HG02870 (cell line): ENCODE results near the gene RCAN2.
A peak's percentile ranks its signal among the peaks of the same experiment; 100 is the strongest.

Source experiments
- ATAC-seq: cut with Tn5 transposase; IDR thresholded peaks from one replicate; pipeline ENCODE4 v1.9.1; 2021; ENCODE audit warnings: mild to moderate bottlenecking, moderate library complexity; ENCODE audit not compliant: unreplicated experiment

The RCAN2 gene

DNA sequence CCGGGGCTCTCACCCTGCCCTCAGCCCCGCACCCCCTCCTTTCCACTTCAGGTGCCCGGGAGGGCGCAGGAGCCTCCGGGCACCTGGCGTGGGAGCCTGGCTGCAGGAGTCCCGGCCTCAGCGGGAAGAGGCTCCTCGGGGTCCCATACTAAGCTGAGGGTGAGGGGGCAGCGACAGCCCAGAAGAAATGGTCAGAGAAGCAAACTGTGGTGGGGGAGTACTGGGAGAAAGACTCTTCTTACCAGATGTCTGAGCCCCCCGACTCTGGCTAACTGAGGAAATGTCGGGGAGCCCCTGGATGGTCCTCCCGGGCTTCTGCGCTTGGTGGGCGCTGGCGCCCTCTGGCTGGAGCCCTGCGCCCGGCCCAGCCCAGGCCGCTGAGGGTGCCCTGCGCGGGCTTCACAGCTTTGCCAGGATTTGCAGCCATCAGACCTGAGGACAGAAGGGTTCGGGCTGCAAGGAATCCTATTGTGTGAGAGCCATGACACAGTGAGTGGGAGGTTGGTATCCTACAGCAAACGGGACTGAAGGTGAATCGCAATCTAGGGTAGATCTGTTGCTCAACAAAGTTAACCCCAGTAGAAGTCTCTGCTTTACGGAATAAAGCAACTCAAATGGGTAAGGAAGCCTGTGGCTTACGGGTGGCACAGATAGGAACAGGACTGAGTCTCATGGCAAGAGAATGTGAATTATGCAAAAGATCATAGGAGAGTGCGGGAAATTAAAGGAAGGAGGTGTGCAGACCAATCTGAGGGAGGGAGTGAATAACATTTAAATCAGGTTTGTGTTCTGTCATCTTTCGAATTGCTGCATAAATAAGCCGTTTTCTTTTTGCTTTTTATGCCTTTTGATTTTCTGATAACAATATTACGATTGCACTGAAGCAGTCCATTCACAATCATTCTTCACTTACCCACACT lies 639 bp upstream of the RCAN2 start:
- peak; percentile 55 for ATAC-seq

DNA sequence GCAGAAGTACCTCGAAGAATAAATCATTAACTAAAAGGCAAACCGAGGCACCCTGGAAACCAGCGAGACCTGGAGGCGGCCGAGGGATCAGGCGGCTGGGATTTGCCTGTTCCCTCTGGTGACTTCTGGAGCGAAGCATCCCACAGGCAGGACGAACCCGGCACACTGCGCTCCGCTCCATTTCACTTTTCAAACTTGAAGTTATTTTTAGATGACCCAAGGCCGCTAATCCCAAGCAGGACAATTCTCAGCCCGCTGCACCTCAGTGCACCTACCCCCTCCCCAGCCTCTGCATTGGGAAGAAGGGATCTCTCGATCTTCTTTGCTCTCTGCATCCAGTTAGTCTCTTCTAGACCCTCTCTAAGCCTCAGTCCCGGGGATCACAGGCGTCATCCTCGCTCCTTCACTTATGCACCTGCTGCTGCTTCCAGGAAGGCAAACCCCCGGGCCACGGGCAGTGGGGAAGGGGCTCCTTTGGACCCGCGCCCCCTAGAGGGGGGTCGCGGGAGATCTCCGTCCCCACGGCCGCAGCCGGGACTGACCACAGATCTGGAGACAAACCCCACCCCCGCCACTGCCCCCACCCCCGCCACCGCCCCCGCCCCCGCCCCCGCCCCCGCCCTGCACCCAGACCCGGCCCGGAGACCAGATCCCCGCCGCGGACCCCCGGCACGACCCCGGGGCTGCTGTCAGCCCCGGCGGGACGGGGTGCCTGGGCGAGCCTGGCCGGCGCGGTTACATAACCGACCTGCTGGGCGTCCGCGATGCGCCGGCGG lies 636 bp downstream of the RCAN2 start:
- ATAC-seq = no peak

DNA sequence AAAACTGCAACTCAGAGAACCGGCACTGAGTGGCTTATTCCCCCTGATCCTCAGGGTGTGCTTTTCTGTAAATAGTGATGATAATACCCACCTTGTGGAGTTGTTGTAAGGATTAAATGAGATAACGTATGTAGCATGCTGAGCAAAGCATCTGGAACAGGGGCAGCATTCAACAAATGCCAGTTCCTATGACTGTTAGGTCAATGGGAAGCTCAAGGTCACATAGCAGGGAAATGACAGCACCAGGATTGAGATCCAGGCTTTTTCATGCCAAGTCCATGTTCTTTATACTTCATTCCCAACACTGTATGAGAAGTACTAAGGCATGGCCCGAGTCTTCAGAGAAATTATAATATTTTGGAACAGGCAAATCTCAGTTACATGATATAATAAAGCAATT lies 5.1 kb downstream of the RCAN2 start:
- no peak for ATAC-seq

DNA sequence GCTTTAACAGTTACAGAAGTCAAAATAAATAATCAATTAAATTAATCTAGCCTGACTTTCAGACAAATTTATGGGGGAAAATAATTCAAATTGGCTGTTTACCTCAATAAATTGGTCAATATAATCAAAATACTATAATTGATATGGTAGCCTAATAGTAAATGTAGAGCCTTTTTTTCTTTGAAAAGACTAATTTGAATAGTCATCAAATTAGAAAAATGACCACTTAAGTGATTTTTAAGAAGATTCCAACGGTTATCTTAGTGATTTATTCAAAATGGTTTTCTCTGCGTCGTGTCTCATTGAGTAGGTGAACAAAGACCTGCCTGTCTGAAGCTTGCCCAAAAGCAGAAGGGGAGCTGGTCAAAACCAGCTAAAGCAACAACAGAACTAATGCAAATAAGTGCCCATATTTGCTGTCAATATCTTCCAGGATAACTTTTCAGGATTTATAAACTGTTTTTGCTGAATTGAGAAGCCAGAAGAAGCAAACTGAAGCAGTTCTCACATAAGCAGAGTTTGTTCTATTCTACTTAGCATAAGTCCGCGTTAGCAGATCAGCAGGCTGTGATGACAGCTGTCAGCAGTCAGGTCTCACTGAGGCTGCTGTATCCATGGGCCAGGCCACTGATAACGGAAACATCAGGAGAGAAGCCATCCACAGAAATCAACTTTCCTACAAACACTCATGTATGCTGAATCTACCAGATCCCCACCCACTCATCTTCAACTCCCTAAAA lies 7.0 kb downstream of the RCAN2 start:
- no peak for ATAC-seq

DNA sequence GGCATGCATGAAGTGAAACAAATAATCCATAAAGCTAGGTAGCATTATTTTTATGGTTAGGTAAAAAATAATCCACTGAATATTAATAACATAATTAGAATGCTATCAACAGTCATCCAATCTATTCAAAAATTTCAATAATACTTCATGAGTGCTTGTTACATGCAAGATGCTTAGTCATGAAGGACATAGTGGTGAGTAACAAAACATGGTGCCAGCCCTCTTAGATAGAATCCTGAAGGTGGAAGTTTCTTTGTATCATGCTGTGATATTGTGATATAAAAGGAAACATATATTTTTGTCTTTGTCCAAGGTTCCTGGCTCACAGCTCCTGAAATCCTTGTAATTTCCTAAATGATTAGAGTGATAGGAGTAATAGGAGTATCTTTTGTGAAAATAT lies 14.9 kb downstream of the RCAN2 start:
- ATAC-seq = no peak

DNA sequence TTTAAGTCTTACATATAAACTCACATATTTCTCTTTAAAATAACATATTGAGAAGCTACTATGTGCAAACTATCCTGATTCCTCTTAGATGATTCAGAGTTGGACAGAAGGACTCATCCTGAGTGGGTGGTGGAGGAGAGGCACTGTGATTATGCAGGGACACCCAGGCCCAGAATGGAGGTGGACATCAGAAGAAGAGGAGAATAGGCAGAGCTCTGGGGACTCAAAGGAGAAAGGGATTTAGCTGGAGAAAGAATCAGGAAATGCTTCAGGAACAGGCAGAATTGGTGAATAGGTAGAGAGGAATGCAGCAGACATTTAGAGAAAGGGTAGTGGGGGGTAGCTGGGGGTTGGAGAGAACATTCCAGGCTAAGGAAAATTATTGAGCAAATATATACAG lies 17.4 kb downstream of the RCAN2 start:
- no peak for ATAC-seq

DNA sequence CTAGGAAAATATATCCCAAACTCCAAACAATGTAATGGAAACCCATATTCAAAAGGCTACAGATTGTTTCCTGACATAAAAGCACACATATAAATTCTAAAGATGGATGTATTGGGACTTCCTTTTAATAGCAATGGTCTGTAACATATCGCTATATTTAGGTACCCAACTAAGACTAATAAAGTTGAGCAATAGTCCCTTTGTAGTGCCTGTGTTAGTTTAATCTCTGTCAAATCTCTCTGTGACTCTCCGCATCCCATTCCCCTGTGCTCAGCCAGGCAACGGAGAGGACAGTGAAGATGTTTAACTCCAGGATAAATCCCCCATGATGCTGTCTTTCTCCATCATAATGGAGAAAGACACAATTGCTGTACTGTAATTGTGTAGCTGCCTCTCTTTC lies 19.0 kb downstream of the RCAN2 start:
- ATAC-seq = no peak

DNA sequence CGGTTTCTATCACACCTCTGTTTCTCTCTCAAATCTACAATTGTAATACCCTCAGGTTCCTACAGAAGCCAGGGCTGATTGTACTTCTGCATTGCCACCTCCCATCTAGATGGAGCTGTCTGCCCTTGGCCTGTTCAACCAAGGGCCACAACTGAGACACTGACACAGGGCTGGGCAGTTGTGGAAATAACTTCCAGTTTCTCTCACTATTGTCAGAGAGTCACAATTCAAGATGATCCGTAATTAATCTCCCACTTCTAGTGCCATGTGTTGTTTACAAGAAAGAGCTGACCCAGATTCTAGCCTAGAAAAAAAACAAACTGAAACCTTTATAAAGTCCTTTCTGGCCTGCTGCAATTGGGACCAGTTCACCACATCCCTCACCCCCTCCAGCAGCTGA lies 22.2 kb downstream of the RCAN2 start:
- ATAC-seq = no peak

DNA sequence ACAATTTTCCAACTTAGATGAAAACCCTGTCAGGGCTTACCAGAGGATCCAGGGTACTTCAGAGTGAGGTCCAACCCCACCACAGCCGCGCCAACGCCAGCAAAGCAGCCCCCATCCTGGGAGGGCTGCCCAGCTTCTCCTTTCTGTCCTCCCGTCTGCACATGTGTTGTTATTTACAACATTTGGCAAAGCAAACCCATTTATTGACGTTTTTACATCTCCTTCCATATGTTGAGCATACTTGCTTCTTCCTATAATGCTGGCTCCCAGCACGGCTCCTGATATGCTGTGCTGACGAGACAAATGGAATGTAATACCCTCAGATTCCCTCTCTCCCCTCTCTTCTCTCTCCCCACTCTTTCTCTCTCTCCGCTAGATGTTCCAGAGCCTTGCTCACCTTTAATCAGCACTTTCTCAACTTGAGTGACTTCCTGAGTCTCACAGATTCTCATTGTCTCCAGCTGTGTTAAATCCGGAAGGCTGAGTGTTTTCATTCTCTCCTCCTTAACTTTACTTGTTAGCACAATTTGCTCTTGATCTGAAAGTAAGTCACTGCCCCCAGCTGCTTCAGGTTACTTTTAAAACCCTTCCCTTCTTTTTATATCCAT lies 22.7 kb downstream of the RCAN2 start:
- no peak for ATAC-seq

DNA sequence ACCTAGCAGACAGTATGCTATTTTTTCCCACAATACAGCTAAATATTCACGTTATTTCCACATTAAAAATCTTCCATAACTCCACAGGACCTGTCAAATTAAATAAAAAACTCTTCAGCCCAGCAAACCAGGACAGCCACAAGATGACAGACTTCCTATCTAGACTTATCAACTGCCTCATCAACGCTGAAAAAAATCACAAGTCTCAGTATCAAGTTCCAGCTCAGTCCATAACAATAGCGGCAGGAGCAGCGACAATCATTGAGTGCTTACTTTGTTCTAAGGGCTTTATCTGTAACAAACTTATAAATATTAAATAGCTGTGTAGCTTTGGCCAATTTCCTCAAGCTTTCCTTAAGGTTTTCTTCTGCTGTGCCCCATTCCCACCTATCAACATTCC lies 24.7 kb downstream of the RCAN2 start:
- no peak for ATAC-seq

DNA sequence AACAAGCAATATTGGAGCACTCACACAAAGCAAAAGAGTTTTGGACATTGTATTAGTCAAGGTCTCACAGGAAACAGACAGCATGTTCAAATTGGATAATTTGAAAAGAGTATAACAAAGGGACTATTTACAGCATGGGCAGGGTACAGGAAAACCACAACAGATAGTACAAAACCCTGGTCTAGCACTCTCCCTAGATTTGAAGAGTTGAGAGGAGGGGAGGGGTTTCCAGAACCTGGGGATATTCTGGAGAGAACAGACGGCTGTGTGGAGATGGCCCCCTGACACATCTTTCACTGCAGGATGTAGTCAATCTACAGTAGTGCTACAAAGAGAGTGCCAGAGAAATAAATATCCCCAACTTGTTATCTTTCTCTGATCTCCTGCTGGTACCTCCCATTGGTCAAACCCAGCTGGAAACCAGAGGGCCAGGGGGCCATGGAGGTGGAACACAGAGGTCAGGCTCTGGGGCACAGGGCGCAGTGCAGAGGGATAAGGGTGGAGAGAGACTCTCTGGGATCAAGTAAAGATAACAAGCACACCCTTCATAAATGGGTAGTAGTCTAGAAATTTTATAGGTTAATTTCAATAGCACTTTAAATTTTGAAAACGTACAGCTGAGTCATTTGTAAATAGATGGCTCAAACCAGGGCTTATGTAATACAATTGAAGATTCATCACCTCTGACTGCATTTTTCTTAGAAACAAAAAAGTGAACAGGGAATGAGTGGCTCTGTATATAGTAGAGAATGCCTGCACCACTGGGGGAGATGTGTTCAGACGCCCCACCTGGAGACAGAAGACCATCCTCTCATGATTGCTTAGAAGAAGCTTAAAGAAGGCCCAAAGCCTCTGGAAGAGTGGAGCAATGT lies 25.7 kb downstream of the RCAN2 start:
- no peak for ATAC-seq

DNA sequence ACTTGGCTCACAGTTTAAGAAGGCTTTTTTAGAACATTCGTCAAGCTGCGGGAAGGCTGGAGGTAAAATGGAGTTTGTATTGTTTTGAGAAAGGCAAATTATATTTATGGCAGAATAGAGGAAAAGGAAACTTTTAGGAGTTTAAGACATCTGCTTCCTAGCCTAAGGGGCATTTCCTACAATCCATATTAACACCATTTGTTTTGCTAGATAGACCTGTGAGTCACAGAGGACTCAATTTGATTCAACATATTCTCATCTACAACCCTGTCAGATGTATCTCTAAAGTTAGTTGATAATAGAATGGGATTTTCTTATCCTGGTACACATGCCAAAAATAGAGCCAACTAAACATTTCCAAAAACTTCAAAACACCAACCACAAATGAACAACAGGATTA lies 35.0 kb downstream of the RCAN2 start:
- ATAC-seq = no peak

DNA sequence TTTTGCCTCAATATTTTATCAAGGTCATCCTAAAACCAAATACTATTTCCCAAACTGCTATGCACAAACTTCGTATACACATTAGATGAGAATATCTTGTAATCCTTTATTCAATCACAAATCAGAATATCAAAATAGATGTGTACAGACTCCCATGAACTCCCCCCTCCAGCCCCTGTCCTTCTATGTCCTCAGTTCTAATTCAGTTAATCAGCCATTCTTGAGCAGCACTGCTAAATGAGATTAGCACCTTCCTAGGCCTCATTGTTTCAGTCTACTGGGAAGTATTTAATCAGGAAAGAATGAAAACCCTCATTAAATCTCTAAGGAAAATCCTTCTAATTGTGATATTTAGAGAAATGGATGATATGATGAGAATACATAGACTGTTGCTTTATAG lies 36.6 kb downstream of the RCAN2 start:
- ATAC-seq = no peak

DNA sequence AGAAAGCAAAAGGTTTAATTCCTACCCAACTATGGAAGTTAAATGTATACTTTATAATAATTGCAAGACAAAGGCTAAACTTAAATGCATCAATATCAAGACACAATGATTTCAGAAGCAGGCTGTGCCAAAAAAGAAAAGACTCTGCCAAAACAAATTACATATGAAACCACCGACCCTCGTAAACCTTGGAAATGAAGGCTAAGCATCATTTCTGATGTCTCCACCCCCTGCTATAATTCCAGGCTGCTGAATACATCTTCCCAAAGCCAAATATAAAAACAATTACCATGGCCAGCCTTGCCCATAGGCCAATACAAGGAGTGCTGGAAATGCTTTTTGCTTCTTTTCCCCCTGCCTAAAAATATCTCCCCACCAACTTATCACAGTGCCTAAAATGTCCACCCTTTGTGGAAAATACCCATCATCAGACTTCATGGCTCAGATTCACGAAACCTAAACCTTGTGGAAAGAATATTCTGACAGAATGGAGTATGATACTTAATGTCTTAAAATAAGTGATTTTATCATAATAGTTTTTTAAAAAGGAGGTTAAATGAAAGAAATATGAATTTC lies 37.4 kb downstream of the RCAN2 start:
- no peak for ATAC-seq

DNA sequence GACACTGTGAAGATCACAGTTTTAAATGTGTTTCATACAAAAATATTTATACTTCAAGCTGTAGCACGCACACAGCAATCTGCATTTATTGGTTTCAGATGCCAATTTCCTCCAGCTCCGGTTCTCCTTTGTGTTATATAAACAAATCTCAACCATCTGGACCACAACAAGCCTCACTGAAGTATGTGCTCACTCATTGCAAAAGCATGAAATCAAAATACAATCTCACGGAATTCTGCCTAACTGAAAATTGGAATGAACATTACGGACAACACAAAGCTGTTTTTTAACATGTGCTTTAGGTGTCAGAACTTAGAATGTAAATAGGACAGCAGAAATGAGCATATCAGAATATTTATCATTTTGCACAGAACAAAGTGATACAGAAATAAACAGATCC lies 38.0 kb downstream of the RCAN2 start:
- no peak for ATAC-seq

DNA sequence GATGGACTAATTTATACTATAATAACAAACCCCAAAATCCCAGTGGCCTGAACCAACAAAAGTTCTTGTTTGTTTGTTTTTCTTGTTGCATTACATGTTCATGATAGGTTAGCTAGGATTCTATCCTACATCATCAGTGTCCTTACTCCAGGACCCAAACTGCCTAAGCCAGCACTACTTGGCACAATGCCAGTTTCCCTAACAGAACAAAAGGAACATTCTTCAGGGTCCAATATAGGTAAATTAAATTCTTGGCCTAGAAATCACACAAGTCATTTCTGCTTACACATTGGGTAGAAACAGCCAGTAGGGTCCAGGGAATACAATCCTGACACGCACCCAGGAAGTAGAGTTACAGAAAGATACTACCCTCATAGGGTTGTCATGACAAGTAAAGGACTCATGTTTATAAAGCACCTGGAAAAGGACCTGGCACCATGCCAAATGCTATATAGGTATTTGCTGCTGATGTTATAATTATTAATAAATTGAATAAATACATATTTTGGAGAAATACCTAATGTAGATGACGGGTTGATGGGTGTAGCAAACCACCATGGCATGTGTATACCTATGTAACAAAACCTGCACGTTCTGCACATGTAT lies 38.8 kb downstream of the RCAN2 start:
- ATAC-seq = no peak

DNA sequence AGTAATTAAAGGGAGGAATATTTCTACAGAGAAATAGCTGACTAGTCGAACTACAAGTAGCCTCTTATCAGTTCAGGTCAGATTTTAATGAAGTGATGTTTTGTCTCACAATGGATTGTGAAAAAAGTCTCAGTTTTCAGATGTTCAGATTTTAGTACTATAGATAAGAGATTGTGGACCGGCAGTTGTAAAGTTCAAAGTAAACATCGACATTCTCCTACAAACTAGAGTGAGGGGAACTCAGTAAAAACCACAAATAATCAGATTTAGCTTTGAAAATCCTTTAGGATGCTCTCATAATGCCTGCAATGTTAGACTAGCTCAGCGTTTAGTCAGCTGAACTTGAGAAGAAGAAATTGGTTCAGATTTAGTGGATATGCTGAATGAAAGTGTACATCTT lies 39.9 kb downstream of the RCAN2 start:
- ATAC-seq = no peak

DNA sequence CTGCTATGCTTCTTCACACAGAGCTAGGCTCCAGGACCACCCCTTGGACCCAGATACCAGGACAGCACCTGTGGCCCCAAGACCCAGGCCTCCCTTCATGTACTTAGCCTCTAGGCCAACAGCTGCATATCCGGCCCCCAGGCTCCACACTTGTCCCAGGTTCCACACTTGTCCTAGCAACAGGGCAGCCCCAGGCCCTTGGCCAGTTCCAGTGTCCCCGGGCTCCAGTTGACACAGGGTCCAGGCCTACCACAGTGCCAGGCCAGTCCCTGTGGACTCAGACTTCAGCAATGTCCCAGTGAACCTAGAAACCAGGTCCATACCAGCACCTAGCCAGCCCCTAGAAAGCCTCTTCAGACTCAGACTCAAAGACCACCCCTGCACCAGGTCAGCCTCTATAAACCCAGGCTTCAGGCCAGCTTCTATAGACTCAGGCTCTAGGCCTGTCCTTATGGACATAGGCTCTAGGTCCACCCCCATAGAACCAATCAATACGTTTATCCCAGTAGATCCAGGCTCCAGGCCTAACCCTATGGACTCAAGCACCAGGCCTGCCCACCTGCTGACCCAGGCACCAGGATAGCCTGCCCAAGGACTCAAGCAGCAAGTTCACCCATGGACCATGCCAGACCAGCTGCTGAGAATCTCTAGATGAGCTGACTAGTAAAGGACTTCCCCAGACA lies 46.3 kb downstream of the RCAN2 start:
- no peak for ATAC-seq

DNA sequence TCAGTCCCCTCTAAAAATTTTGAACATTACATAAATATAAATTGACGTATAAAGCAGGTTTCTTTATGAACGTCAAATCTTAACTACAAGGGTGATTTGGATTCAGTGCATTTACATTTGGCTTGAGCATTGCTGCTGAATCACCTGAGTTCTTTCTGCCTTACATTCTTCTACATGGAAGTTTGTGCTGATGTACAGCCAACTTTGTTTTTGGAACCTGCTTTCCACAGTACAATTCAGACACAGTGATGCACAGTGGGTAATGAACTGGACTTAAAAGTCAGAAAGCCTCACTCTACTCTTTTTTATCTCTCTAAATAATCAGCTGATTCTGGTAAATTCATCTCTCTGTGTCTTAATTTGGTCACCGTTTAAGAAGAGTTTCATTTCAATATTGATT lies 47.6 kb downstream of the RCAN2 start:
- no peak for ATAC-seq
